ENCODE results near the gene SLC35C1. TPM values are rescaled to one million over a fixed set of nuclear protein-coding genes. Genes with fewer than 3 reads are reported as not detected.

Gene SLC35C1
- total and polyA plus RNA-seq, 2 of the 13 experiments (the other 11 are each of a cell fraction or from before 2014, with no cell fraction given), result 2.9 to 7.0 TPM

DNA sequence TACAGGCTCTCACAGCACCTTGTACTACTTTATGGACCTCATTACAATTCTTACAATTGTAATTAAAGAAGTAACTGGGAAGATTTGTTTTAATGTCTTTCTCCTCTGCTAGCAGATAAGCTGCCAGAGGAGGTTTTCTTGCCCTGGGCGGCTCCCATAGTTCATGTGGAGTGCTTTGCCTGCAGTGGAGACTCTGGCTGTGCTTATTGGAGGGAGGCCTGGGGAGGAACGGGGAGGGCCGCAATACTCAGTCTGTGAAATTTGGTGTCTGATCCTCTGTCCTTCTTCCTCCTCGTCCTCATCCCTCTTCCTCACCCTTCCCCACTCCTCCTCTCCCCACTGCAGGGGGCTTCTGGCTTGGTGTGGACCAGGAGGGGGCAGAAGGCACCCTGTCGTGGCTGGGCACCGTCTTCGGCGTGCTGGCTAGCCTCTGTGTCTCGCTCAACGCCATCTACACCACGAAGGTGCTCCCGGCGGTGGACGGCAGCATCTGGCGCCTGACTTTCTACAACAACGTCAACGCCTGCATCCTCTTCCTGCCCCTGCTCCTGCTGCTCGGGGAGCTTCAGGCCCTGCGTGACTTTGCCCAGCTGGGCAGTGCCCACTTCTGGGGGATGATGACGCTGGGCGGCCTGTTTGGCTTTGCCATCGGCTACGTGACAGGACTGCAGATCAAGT lies 5.6 kb downstream of the SLC35C1 start:
- Histone ChIP-seq H3K4me1 (ENCODE audit: insufficient read depth, low read length) (peaks cover 32% of the 10 kb centered on the region), H3K27ac (ENCODE audit: extremely low read length, insufficient read depth, low read length) (no peak overlapping the region), H4K20me1 (ENCODE audit: insufficient read depth, low read length) (no peaks in the 10 kb centered on the region; the same call in none of the 2 replicates), H3K4me3 (replicated peaks in 1 of 3; ENCODE audit: insufficient read depth in 1 of 3, low read depth in 2 of 3, low read length in 3 of 3) (no peak overlapping the region), H3K79me2 (ENCODE audit: insufficient read depth, low read length) (peaks cover 11% of the 10 kb centered on the region), H3K4me2 (ENCODE audit: low read depth, low read length) (no peak overlapping the region), H2AFZ (ENCODE audit: low read length) (no peak overlapping the region), H3K9me3 (ENCODE audit: low read length) (no peaks in the 10 kb centered on the region), H3K36me3 (replicated peaks in 1 of 2; ENCODE audit: control insufficient read depth in 1 of 2, insufficient read depth in 2 of 2, low read length in 2 of 2) (peaks cover 1 to 16% of the 10 kb centered on the region in 2 experiments; a peak in 2 of 5 replicates), H3K9ac (ENCODE audit: insufficient read depth, low read depth, low read length) (no peak overlapping the region), H3K27me3 (ENCODE audit: control insufficient read depth in 1 of 2, insufficient read depth in 2 of 2, low read length in 2 of 2) (no peaks in the 10 kb centered on the region)
- TF ChIP-seq HNRNPL (IDR thresholded peaks at IDR 0.05; ENCODE audit: low read depth, low read length) (0 out of 2 replicates have a peak, but pooled peaks have one; percentile 61), HNF4A (CRISPR knock-in tag; IDR thresholded peaks at IDR 0.05) (no peak)
- TF ChIP-seq, protein P1, sequence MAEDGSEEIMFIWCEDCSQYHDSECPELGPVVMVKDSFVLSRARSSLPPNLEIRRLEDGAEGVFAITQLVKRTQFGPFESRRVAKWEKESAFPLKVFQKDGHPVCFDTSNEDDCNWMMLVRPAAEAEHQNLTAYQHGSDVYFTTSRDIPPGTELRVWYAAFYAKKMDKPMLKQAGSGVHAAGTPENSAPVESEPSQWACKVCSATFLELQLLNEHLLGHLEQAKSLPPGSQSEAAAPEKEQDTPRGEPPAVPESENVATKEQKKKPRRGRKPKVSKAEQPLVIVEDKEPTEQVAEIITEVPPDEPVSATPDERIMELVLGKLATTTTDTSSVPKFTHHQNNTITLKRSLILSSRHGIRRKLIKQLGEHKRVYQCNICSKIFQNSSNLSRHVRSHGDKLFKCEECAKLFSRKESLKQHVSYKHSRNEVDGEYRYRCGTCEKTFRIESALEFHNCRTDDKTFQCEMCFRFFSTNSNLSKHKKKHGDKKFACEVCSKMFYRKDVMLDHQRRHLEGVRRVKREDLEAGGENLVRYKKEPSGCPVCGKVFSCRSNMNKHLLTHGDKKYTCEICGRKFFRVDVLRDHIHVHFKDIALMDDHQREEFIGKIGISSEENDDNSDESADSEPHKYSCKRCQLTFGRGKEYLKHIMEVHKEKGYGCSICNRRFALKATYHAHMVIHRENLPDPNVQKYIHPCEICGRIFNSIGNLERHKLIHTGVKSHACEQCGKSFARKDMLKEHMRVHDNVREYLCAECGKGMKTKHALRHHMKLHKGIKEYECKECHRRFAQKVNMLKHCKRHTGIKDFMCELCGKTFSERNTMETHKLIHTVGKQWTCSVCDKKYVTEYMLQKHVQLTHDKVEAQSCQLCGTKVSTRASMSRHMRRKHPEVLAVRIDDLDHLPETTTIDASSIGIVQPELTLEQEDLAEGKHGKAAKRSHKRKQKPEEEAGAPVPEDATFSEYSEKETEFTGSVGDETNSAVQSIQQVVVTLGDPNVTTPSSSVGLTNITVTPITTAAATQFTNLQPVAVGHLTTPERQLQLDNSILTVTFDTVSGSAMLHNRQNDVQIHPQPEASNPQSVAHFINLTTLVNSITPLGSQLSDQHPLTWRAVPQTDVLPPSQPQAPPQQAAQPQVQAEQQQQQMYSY (CRISPR knock-in tag; IDR thresholded peaks at IDR 0.05), result no peak
- TF ChIP-seq, protein P2, sequence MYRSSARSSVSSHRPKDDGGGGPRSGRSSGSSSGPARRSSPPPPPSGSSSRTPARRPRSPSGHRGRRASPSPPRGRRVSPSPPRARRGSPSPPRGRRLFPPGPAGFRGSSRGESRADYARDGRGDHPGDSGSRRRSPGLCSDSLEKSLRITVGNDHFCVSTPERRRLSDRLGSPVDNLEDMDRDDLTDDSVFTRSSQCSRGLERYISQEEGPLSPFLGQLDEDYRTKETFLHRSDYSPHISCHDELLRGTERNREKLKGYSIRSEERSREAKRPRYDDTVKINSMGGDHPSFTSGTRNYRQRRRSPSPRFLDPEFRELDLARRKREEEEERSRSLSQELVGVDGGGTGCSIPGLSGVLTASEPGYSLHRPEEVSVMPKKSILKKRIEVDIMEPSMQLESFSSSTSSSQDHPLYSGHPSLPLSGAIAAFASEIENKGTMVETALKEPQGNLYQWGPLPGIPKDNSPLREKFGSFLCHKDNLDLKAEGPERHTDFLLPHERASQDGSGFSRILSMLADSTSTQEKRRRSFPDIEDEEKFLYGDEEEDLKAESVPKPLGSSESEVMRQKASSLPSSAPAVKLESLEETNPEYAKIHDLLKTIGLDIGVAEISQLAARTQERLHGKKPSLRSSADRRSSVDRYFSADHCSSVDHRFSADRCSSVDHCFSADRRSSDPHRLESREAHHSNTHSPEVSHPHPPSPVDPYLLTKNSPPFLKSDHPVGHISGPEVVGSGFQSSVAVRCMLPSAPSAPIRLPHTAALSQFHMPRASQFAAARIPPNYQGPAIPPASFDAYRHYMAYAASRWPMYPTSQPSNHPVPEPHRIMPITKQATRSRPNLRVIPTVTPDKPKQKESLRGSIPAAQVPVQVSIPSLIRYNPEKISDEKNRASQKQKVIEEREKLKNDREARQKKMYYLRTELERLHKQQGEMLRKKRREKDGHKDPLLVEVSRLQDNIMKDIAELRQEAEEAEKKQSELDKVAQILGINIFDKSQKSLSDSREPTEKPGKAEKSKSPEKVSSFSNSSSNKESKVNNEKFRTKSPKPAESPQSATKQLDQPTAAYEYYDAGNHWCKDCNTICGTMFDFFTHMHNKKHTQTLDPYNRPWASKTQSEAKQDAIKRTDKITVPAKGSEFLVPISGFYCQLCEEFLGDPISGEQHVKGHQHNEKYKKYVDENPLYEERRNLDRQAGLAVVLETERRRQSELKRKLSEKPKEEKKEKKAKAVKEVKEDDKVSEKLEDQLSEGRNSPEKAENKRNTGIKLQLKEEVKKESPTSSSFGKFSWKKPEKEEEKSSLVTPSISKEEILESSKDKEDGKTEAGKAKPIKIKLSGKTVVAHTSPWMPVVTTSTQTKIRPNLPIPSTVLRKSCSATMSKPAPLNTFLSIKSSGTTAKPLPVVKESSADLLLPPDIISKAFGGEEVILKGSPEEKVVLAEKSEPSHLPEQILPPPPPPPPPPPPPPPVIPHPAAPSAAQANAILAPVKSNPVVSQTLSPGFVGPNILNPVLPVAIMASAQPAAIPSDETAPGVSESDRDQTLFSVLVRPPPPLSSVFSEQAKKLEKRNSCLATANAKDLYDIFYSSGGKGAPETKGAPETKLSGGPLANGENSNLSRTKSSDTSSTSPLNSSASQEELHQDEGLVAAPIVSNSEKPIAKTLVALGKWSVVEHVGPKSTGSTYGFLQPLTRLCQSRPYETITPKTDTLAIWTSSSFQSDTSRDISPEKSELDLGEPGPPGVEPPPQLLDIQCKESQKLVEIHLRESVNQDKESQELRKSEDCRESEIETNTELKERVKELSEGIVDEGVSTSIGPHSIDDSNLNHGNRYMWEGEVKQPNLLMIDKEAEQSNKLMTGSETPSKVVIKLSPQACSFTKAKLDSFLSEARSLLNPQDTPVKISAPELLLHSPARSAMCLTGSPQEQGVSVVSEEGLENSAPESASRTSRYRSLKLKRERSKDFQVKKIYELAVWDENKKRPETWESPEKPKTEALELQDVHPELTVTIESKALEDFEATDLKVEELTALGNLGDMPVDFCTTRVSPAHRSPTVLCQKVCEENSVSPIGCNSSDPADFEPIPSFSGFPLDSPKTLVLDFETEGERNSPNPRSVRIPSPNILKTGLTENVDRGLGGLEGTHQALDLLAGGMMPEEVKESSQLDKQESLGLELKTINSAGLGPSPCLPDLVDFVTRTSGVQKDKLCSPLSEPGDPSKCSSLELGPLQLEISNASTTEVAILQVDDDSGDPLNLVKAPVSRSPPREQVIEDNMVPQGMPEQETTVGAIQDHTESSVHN (CRISPR knock-in tag; IDR thresholded peaks at IDR 0.05), result no peak
- CTCF ChIA-PET (ENCODE audit: low intra/inter-chr PET ratio, low total read pairs), result no interaction called here
- 96% methylated on average over 19 of the region's 23 CpGs for WGBS (ENCODE audit: low lambda C conversion rate)
- no TSS peak for BruUV-seq (replicated peaks)
- no peak for FAIRE-seq
- DNase-seq (ENCODE audit: low spot score), result no peak
- POLR2A ChIA-PET, result no interaction called here
- in situ Hi-C loops (cut with HindIII; ENCODE audit: extremely low pct_ligation_motif_present, low pct_unique_long_range_greater_than_20kb) (no loop called here), intact Hi-C loops (cut with micrococcal nuclease; ENCODE audit: unreplicated experiment) (no loop called here)
- ATAC-seq, result no peak

Measured in HepG2 (cell line).